Esophagus squamous epithelium (tissue), 4 donors: ENCODE results near the gene AP3D1.

Source experiments
- CTCF ChIP-seq, 6 experiments: fragments of 450-650 bp in 4 of 6; fragments of 200-600 bp in 2 of 6; sonication (generic) in 2 of 6; IDR thresholded peaks; one replicate each; pipeline ENCODE4 v1.5.1; 2016 to 2019; ENCODE audit warnings: antibody characterized with exemption in 6 of 6, mild to moderate bottlenecking in 4 of 6, moderate library complexity in 4 of 6
- POLR2A ChIP-seq, 4 donors: fragments of 450-650 bp; IDR thresholded peaks; one replicate each; pipeline ENCODE4 v1.6.1; 2017; ENCODE audit warnings: antibody characterized with exemption in 4 of 4, mild to moderate bottlenecking in 4 of 4, moderate library complexity in 3 of 4

- TF ChIP-seq CTCF (IDR thresholded peaks at IDR 0.05): no peak
- TF ChIP-seq POLR2A (IDR thresholded peaks at IDR 0.05): no peak
Observed at GRCh38 chr19:2186071-2186846, 34.9 kb upstream of the AP3D1 start.
